Lower leg skin (tissue), 4 donors: ENCODE measurements around the gene GHITM. TPM values are rescaled to one million over a fixed set of nuclear protein-coding genes. Genes with fewer than 3 reads are reported as not detected.

ENCODE experiments used
- DNase-seq, 2 donors: peaks; one replicate each; pipeline ENCODE4 v3.0.0-alpha.2; 2019; ENCODE audit warnings: low spot score in 2 of 2
- H3K4me3 ChIP-seq: fragments of 200-600 bp; sonication (generic); 2 replicates; pipeline ENCODE4 v1.5.1; 2017; ENCODE audit warnings: mild to moderate bottlenecking, low read depth; ENCODE audit not compliant: poor library complexity, severe bottlenecking
- POLR2A ChIP-seq, 2 donors: fragments of 450-650 bp; IDR thresholded peaks; one replicate each; pipeline ENCODE4 v1.6.1; 2016 to 2017; ENCODE audit warnings: antibody characterized with exemption in 2 of 2, mild to moderate bottlenecking in 1 of 2, moderate library complexity in 1 of 2
- WGBS, 2 donors: methylation state at CpG; one replicate each; pipeline ENCODE4 v1.1.5; 2018; 5-methylcytosine and 5-hydroxymethylcytosine counted together
- intact Hi-C: fragments of 100-400 bp; cut with DNase I; formaldehyde crosslinking; loops from one replicate; pipeline ENCODE4 v1.15.0; 2023; ENCODE audit warnings: low total_unique reads
- total RNA-seq, 4 donors: library from RNA; depleted of rRNA; stranded (reverse); fragments of >200 nt; gene quantifications; one replicate each; pipeline ENCODE4 v1.1.0, GENCODE V29; 2016
- TF ChIP-seq, protein P1 (sequence below), 3 donors: fragments of 450-650 bp; IDR thresholded peaks; one replicate each; pipeline ENCODE4 v1.5.1; 2016; ENCODE audit warnings: antibody characterized with exemption in 3 of 3, mild to moderate bottlenecking in 3 of 3, moderate library complexity in 2 of 3

Gene GHITM, protein sequence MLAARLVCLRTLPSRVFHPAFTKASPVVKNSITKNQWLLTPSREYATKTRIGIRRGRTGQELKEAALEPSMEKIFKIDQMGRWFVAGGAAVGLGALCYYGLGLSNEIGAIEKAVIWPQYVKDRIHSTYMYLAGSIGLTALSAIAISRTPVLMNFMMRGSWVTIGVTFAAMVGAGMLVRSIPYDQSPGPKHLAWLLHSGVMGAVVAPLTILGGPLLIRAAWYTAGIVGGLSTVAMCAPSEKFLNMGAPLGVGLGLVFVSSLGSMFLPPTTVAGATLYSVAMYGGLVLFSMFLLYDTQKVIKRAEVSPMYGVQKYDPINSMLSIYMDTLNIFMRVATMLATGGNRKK
- 100 to 1,000 TPM; 103 to 142 (median 127) TPM for total RNA-seq

DNA sequence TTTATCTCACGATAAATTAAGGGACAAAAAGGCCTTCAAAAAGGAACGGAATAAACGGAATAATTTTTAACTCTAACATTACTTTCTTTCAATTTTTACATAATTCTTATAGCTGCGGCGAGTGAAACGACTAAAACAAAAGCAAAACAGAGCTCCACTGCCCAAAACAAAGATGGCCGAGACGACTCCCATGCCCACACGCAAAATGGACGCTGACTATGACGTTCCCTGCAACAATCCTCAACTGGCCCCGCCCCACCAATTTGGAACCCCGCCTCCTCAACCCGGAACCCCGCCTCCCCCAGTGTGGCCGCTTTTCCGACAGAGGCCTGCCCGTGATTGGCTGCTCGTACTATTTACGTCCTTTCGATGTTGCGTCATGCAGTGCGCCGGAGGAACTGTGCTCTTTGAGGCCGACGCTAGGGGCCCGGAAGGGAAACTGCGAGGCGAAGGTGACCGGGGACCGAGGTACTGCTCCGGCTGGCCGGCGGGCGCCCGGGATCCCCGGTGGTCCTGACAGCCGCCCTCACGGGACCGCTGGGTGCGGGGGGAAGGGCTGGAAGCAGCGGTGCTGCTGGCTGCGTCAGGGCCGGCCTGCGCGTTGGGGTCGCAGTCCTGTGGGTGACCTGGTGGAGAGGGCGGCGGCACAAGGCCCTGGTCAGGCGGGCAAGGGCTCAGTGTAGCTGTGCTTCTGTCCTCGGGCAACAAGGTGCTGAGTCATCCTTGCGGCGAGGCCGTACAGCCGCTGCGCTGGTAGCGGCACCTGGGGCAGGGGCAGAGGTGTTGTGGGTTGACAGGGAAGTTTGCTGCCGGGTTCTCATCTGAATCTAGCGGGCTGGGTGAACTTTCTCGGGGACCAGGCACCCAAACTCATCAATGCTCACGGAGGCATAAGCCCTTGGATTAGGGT, at the start of gene GHITM:
Gene GHITM (plus strand): TSS at position 384 of the 910 bp plus-strand sequence. CDS start 1,992 bp downstream, outside the sequence.
- DNase-seq, result peak; percentile 100
- intact Hi-C loops, result no loop called here
- H3K4me3 ChIP-seq, result peak within 1 kb of the TSS; percentile 98
- WGBS, 2 donors, result 0 to 1% methylated on average over 45 to 58 of the region's 61 CpGs
- peak in 1 of 2 donors; percentile 82 for TF ChIP-seq POLR2A (IDR thresholded peaks at IDR 0.05)
- TF ChIP-seq, protein P1, sequence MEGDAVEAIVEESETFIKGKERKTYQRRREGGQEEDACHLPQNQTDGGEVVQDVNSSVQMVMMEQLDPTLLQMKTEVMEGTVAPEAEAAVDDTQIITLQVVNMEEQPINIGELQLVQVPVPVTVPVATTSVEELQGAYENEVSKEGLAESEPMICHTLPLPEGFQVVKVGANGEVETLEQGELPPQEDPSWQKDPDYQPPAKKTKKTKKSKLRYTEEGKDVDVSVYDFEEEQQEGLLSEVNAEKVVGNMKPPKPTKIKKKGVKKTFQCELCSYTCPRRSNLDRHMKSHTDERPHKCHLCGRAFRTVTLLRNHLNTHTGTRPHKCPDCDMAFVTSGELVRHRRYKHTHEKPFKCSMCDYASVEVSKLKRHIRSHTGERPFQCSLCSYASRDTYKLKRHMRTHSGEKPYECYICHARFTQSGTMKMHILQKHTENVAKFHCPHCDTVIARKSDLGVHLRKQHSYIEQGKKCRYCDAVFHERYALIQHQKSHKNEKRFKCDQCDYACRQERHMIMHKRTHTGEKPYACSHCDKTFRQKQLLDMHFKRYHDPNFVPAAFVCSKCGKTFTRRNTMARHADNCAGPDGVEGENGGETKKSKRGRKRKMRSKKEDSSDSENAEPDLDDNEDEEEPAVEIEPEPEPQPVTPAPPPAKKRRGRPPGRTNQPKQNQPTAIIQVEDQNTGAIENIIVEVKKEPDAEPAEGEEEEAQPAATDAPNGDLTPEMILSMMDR (IDR thresholded peaks at IDR 0.05), result peak in 1 of 3 donors; percentile 66

DNA sequence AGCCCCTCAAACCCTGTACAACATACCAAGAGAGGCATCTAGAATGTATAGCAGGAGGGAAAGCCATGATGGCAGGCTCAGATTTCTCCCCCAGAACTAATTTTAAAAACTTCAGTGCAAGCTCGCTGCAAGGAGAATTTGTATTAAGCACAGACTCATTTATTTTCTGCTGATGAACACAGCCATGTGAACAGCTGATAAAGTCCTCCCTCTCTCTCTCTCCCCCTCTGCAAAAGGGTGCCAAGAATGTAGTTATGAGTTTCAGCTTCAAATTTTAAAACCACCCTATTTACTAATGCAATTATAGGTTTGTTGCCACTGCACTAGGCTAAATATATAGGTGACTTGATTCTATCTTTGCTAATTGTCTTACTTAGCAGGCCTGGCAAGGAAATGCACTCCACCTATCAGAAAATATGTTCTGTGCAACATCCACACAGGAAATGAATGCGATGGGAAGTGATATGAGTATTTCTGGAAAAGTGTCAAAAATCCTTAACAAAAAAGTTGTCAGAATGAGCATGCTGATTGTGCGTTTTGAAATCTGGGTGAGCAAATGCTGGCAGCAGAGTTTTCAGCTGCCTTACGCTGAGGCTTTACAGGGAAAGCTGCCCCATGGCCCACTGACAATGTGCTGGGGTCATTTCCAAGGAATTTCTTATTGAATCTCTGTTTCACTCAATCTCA, 43.4 kb upstream of the GHITM start:
- WGBS, 2 donors, result 16 to 23% methylated on average over 4 of the region's 4 CpGs
- no peak overlapping the region for H3K4me3 ChIP-seq
- DNase-seq, result no peak
- intact Hi-C loops, result no loop called here
- no peak for TF ChIP-seq POLR2A (IDR thresholded peaks at IDR 0.05)
- TF ChIP-seq, protein P1 (IDR thresholded peaks at IDR 0.05), result no peak

DNA sequence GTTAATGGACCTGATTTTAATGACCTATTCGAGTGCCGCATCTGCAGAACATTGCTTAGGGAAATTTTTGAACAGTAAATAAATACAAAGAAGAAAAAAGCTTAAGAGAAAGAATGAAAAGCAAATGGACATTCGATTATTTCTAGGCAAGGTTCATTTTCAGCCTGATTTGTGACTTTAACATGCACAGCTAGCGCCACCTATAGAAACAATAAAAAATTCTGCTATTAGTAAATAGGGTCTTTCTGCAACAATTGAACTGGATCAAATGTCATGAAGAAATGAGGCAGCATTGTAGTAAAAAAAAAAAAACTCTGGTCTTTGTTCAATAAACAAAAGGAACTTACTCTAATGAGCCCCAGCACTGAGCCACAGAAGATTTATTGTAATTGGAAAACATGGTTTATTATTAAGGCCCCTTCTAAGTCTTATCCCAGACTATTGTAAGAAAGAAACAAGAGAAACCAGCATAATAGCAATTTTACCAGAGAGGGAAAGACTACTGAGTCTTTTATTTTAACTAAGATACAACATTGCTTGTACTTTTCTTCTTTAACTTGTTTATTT, 41.4 kb upstream of the GHITM start:
- no peak for DNase-seq
- no peak for TF ChIP-seq POLR2A (IDR thresholded peaks at IDR 0.05)
- TF ChIP-seq, protein P1 (IDR thresholded peaks at IDR 0.05), result no peak
- 38 to 43% methylated on average over 4 of the region's 4 CpGs for WGBS, 2 donors
- intact Hi-C loops, result no loop called here
- H3K4me3 ChIP-seq, result no peak overlapping the region

DNA sequence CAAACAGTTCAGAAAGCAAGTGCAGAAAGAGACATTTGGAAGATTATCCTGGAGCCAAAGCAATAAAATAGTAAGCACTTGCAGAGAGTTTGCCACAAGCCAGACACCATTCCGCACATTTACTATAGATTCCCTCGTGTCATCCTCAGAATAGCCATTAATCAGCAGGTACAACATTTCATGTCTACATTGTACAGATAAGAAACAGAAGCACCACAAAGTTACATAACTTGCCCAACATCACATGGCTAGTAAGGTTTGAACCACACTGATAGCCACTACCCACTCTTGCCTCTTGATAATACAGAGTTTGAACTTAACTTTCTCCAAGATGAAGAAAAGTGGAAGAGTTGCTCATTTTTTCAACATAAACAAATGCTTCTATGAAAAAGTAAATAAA, 40.6 kb upstream of the GHITM start:
- TF ChIP-seq, protein P1 (IDR thresholded peaks at IDR 0.05), result no peak
- no peak for TF ChIP-seq POLR2A (IDR thresholded peaks at IDR 0.05)
- DNase-seq, result no peak
- intact Hi-C loops, result no loop called here
- no peak overlapping the region for H3K4me3 ChIP-seq
- 66 to 71% methylated on average over 2 of the region's 2 CpGs for WGBS, 2 donors

DNA sequence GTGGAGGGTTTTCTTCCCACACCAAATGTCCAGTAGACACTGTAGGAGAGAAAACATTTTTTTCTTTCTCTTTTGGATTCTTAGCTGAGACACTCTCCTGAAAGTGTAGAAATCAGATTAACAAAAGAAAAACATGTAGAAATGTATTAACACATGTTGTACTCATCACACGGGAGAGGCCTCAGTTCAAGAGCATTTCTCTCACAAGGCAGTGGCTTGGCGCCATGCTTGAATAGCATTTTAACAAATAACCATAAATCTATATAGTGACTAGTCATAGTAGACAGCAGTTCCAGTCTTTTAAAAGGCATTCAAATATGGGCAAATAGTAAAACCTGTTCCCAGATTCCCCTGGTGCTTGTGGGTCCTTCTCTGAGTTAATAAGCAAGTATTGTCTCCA, 38.3 kb upstream of the GHITM start:
- TF ChIP-seq, protein P1 (IDR thresholded peaks at IDR 0.05), result no peak
- no peak for TF ChIP-seq POLR2A (IDR thresholded peaks at IDR 0.05)
- intact Hi-C loops, result no loop called here
- no peak for DNase-seq
- no peak overlapping the region for H3K4me3 ChIP-seq
- 64 to 70% methylated on average over 2 of the region's 2 CpGs for WGBS, 2 donors
